ENCODE measurements around the gene FDXACB1.

FDXACB1 gene

DNA sequence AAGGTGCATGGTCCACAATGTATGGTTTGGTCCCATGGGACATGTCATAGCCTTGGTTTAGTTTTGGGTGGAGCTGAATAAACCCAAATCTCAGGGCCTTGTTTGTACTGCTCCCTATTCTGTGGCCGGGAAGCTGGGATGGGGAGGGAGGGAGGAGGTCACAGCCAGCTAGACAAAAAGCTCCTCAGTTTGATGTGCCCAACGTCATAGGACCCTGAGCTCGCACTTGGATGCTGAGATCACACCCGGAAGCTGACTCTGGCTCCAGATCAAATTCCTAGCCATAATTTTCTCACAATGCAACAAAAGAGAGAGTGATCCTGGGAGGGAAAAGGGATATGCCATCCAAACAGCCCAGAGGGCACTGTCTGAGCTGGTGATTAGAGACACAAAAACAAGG, 35.0 kb upstream of the FDXACB1 start:
- DNase-seq (ENCODE audit: low read depth): no peak

DNA sequence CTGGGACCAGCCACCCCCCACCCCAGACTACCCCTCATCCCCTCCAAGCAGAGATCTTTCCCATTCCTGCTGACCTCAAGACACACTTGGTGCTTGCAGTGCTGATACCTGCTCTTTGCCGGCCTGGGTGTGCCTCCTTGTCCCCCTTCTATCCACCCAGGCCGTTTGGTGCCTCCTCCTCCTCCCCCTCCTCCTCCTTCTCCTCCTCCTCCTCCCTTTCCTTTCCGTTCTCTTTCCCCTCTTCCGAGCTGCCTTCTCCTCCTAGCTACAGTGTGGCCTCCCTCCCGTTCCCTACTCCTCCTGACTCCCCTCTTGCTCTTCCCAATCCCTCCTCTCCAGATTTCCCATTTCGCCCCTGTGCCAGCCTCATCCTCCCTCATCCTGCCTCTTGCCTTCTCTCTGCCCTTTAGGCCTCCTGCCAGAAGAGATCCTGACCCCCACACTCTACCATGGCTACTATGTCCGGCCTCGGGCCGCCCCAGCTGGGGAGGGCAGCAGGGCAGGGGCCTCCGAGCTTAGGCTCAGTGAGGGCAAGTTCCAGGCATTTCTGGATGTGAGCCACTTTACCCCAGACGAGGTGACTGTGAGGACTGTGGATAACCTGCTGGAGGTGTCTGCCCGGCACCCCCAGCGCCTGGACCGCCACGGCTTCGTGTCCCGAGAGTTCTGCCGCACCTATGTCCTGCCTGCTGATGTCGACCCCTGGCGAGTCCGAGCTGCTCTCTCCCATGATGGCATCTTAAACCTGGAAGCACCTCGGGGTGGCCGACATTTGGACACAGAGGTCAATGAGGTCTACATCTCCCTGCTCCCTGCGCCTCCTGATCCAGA, 34.3 kb upstream of the FDXACB1 start:
- H3K4me3 ChIP-seq (ENCODE audit: control insufficient read depth, low read depth, low read length): peak overlapping the region; percentile 38
- no peak for DNase-seq (ENCODE audit: low read depth)
- no peak for TF ChIP-seq CTCF (IDR thresholded peaks at IDR 0.05; ENCODE audit: control insufficient read depth, insufficient read depth, low read depth, low read length, missing control alignments)

More for the DNA sequence above, 35.0 kb upstream of the FDXACB1 start:
- no peak overlapping the region for H3K4me3 ChIP-seq (ENCODE audit: control insufficient read depth, low read depth, low read length)
- no peak for TF ChIP-seq CTCF (IDR thresholded peaks at IDR 0.05; ENCODE audit: control insufficient read depth, insufficient read depth, low read depth, low read length, missing control alignments)

GRCh38 chr11:111912535-111912934, 33.6 kb upstream of the FDXACB1 start, which contains the start of gene HSPB2:
HSPB2 (plus strand) TSS chr11:111912734; CDS start chr11:111912830, 96 bp downstream.
- H3K4me3 ChIP-seq (ENCODE audit: control insufficient read depth, low read depth, low read length): peak within 1 kb of the TSS; percentile 38
- no peak for DNase-seq (ENCODE audit: low read depth)
- no peak for TF ChIP-seq CTCF (IDR thresholded peaks at IDR 0.05; ENCODE audit: control insufficient read depth, insufficient read depth, low read depth, low read length, missing control alignments)

- peak within 1 kb of the TSS; percentile 38 for H3K4me3 ChIP-seq (ENCODE audit: control insufficient read depth, low read depth, low read length)
- peak; percentile 87 for DNase-seq (ENCODE audit: low read depth)
Observed at GRCh38 chr11:111911563-111912401, 32.8 kb upstream of the FDXACB1 start, which contains the start of gene CRYAB. CRYAB (minus strand) TSS chr11:111911770; CDS start chr11:111911724, 46 bp downstream.

GRCh38 chr11:111910676-111911562, 32.0 kb upstream of the FDXACB1 start:
- H3K4me3 ChIP-seq (ENCODE audit: control insufficient read depth, low read depth, low read length): no peak overlapping the region
- DNase-seq (ENCODE audit: low read depth): no peak
- no peak for TF ChIP-seq CTCF (IDR thresholded peaks at IDR 0.05; ENCODE audit: control insufficient read depth, insufficient read depth, low read depth, low read length, missing control alignments)

More at GRCh38 chr11:111911563-111912401, 32.8 kb upstream of the FDXACB1 start, which contains the start of gene CRYAB:
- TF ChIP-seq CTCF (IDR thresholded peaks at IDR 0.05; ENCODE audit: control insufficient read depth, insufficient read depth, low read depth, low read length, missing control alignments): no peak

DNA sequence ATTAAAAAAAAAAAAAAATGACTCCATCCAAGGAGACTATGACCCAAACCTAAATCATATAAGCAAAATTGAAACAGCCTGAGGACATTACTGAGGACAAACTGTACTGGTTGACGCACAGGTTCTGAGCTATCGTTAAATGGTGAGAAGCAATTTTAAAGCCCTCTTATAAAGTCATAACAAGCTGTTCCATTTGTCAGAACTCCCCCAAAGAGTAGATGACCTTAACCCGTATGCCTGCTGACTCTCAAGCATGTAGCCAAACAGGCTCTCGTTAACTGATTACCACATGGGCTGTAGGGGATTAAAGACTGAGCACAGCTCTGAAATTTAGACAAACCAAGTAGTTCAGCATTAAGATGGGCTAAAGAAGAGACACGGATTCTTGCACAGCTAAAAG, 30.4 kb upstream of the FDXACB1 start:
- TF ChIP-seq CTCF (IDR thresholded peaks at IDR 0.05; ENCODE audit: control insufficient read depth, insufficient read depth, low read depth, low read length, missing control alignments): no peak
- H3K4me3 ChIP-seq (ENCODE audit: control insufficient read depth, low read depth, low read length): no peak overlapping the region
- no peak for DNase-seq (ENCODE audit: low read depth)
